H9 (cell line): Measurements from ENCODE around the gene GRIK1. TPM values are rescaled to one million over a fixed set of nuclear protein-coding genes. Genes with fewer than 3 reads are reported as not detected.

Source experiments
- DNase-seq: peaks from one replicate; pipeline ENCODE4 v3.0.0-alpha.2; 2017
- H2AFZ ChIP-seq: one replicate; pipeline ENCODE4 v1.6.1; 2013; ENCODE audit warnings: mild to moderate bottlenecking, low read length, control low read depth, moderate library complexity
- H2AK5ac ChIP-seq: 2 replicates; pipeline ENCODE4 v1.6.1; 2013; ENCODE audit warnings: low read length, control low read depth, mixed read lengths; ENCODE audit not compliant: insufficient read length
- H2BK120ac ChIP-seq: one replicate; pipeline ENCODE4 v1.6.1; 2013; ENCODE audit warnings: low read depth, mild to moderate bottlenecking, low read length, control low read depth, inconsistent platforms; ENCODE audit not compliant: poor library complexity, severe bottlenecking
- H2BK12ac ChIP-seq: 2 replicates; pipeline ENCODE4 v1.6.1; 2013; ENCODE audit warnings: low read length, control low read depth, mixed read lengths, low read depth; ENCODE audit not compliant: insufficient read length
- H2BK15ac ChIP-seq: 2 replicates; pipeline ENCODE4 v1.6.1; 2013; ENCODE audit warnings: low read depth, low read length, control low read depth
- H2BK20ac ChIP-seq: one replicate; pipeline ENCODE4 v1.6.1; 2013; ENCODE audit warnings: low read depth, mild to moderate bottlenecking, low read length, control low read depth, inconsistent platforms; ENCODE audit not compliant: poor library complexity, severe bottlenecking
- H2BK5ac ChIP-seq: 2 replicates; pipeline ENCODE4 v1.6.1; 2013; ENCODE audit warnings: low read length, control low read depth, mixed read lengths; ENCODE audit not compliant: insufficient read length
- H3K14ac ChIP-seq: 2 replicates; pipeline ENCODE4 v1.6.1; 2013; ENCODE audit warnings: low read length, control low read depth; ENCODE audit not compliant: insufficient read depth
- H3K18ac ChIP-seq: 2 replicates; pipeline ENCODE4 v1.6.1; 2013; ENCODE audit warnings: low read depth, mild to moderate bottlenecking, mixed read lengths, low read length, control low read depth; ENCODE audit not compliant: insufficient read length
- H3K23ac ChIP-seq: 2 replicates; pipeline ENCODE4 v1.6.1; 2013; ENCODE audit warnings: low read length, control low read depth, mixed read lengths, low read depth; ENCODE audit not compliant: insufficient read length
- H3K23me2 ChIP-seq: 2 replicates; pipeline ENCODE4 v1.6.1; 2013; ENCODE audit warnings: low read depth, mild to moderate bottlenecking, mixed read lengths, low read length, control low read depth; ENCODE audit not compliant: insufficient read length, poor library complexity, severe bottlenecking
- H3K27ac ChIP-seq: 2 replicates; pipeline ENCODE4 v1.5.1; 2013; ENCODE audit warnings: low read length, control low read depth, mixed read lengths, low read depth; ENCODE audit not compliant: insufficient read length
- H3K27me3 ChIP-seq: 2 replicates; pipeline ENCODE4 v1.6.1; 2013; ENCODE audit warnings: low read length, control low read depth, inconsistent platforms; ENCODE audit not compliant: insufficient read depth
- H3K4ac ChIP-seq: 2 replicates; pipeline ENCODE4 v1.6.1; 2013; ENCODE audit warnings: low read depth, mild to moderate bottlenecking, control low read depth, inconsistent platforms, low read length, moderate library complexity
- H3K4me1 ChIP-seq: 2 replicates; pipeline ENCODE4 v1.6.1; 2013; ENCODE audit warnings: low read length, control low read depth, inconsistent platforms; ENCODE audit not compliant: insufficient read depth
- H3K4me2 ChIP-seq: 2 replicates; pipeline ENCODE4 v1.6.1; 2013; ENCODE audit warnings: low read length, control low read depth, mixed read lengths; ENCODE audit not compliant: insufficient read length, insufficient read depth
- H3K56ac ChIP-seq: 2 replicates; pipeline ENCODE4 v1.6.1; 2013; ENCODE audit warnings: low read depth, mild to moderate bottlenecking, mixed read lengths, low read length, control low read depth; ENCODE audit not compliant: insufficient read length
- H3K79me1 ChIP-seq: 2 replicates; pipeline ENCODE4 v1.6.1; 2013; ENCODE audit warnings: low read depth, mild to moderate bottlenecking, moderate library complexity, low read length, control low read depth, inconsistent platforms; ENCODE audit not compliant: insufficient read depth, poor library complexity, severe bottlenecking
- H3K79me2 ChIP-seq: 2 replicates; pipeline ENCODE4 v1.6.1; 2013; ENCODE audit warnings: low read length, control low read depth, inconsistent platforms; ENCODE audit not compliant: insufficient read depth
- H3K9ac ChIP-seq: 2 replicates; pipeline ENCODE4 v1.6.1; 2013; ENCODE audit warnings: low read length, control low read depth, mixed read lengths; ENCODE audit not compliant: insufficient read length; ENCODE audit errors: extremely low read depth
- H3K9me3 ChIP-seq: one replicate; pipeline ENCODE4 v1.6.1; 2013; ENCODE audit warnings: low read depth, low read length, inconsistent platforms; ENCODE audit not compliant: control insufficient read depth
- H3T11ph ChIP-seq: one replicate; pipeline ENCODE4 v1.6.1; 2013; ENCODE audit warnings: mild to moderate bottlenecking, low read length, control low read depth, inconsistent platforms
- H4K20me1 ChIP-seq: one replicate; pipeline ENCODE4 v1.6.1; 2013; ENCODE audit not compliant: control insufficient read depth, insufficient read length, insufficient read depth
- H4K5ac ChIP-seq: 2 replicates; pipeline ENCODE4 v1.6.1; 2013; ENCODE audit warnings: low read depth, mild to moderate bottlenecking, mixed read lengths, low read length, control low read depth; ENCODE audit not compliant: insufficient read length
- H4K8ac ChIP-seq: replicated peaks from 2 replicates; pipeline ENCODE4 v1.6.1; 2013; ENCODE audit warnings: low read length, control low read depth, mixed read lengths, low read depth; ENCODE audit not compliant: insufficient read length
- H4K91ac ChIP-seq: 2 replicates; pipeline ENCODE4 v1.6.1; 2013; ENCODE audit warnings: low read depth, mild to moderate bottlenecking, moderate library complexity, mixed read lengths, low read length, control low read depth; ENCODE audit not compliant: insufficient read length
- H3K27ac Mint-ChIP-seq, 3 experiments: 2 replicates in 2 of 3; 3 replicates in 1 of 3; pipeline ENCODE4 v1.8.0; 2020 to 2021; ENCODE audit warnings: mixed read lengths in 3 of 3, mild to moderate bottlenecking in 1 of 3, moderate library complexity in 1 of 3
- H3K27me3 Mint-ChIP-seq: 2 replicates; pipeline ENCODE4 v1.8.0; 2021; ENCODE audit warnings: low read depth, mild to moderate bottlenecking, moderate library complexity, mixed read lengths
- H3K36me3 Mint-ChIP-seq, 3 experiments: 2 replicates in 2 of 3; 3 replicates in 1 of 3; pipeline ENCODE4 v1.8.0; 2020 to 2021; ENCODE audit warnings: low read depth in 3 of 3, mixed read lengths in 3 of 3; ENCODE audit not compliant: insufficient read depth in 1 of 3
- H3K4me1 Mint-ChIP-seq, 2 experiments: 2 replicates each; pipeline ENCODE4 v1.8.0; 2020; ENCODE audit warnings: mixed read lengths in 2 of 2
- H3K4me3 Mint-ChIP-seq, 2 experiments: 2 replicates in 1 of 2; 3 replicates in 1 of 2; pipeline ENCODE4 v1.8.0; 2020 to 2021; ENCODE audit warnings: mild to moderate bottlenecking in 2 of 2, mixed read lengths in 2 of 2, moderate library complexity in 1 of 2
- H3K9me3 Mint-ChIP-seq, 2 experiments: 2 replicates in 1 of 2; 3 replicates in 1 of 2; pipeline ENCODE4 v1.8.0; 2020; ENCODE audit warnings: mild to moderate bottlenecking in 2 of 2, mixed read lengths in 2 of 2, moderate library complexity in 1 of 2
- CTCF ChIP-seq: fragments of 200-600 bp; sonication (generic); conservative IDR thresholded peaks from 3 replicates; pipeline ENCODE4 v1.8.0; 2021; ENCODE audit warnings: antibody characterized with exemption, mild to moderate bottlenecking
- WGBS: extraction: QIAGEN DNeasy Blood & Tissue Kit; methylation state at CpG from one replicate; pipeline ENCODE4 v1.1.7; 2013; ENCODE audit warnings: missing lambda C conversion rate, low lambda C conversion rate, mixed read lengths; ENCODE audit not compliant: insufficient read length; ENCODE audit errors: extremely low coverage; 5-methylcytosine and 5-hydroxymethylcytosine counted together
- total RNA-seq: library from RNA; stranded (reverse); gene quantifications from 2 replicates; pipeline ENCODE4 v1.2.1, GENCODE V29; 2021

The GRIK1 gene
- total RNA-seq, 1 experiment from 2014 or later = not detected

DNA sequence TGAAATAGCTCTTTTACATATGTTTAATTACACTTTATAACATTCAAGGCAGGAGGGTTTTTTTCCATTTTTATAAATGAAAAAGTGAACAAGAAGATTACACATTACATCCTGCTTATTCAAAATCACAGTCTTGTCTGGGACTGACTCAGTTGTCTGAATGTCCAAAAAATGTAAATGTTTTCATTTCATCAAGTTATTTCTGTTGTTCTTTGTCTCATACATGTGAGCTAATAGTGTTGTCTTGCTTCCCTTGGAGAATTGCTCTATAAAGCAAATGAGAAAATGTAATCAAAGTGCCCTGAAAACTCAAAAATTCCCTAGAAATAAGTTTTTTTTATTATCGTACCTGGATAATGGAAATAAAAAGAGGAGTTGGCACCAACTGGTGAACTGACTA, 242.9 kb downstream of the GRIK1 start:
- Histone ChIP-seq H2BK120ac (no peak overlapping the region), H3K9ac (no peak overlapping the region), H3K27me3 (no peaks in the 10 kb centered on the region), H4K91ac (no peak overlapping the region), H3K79me2 (peaks cover 1% of the 10 kb centered on the region; the same call in 1 of the 2 replicates), H3K4me2 (no peak overlapping the region), H2BK15ac (no peak overlapping the region), H2BK5ac (no peak overlapping the region), H3K23me2 (no peaks in the 10 kb centered on the region), H3K23ac (no peak overlapping the region), H2AK5ac (no peak overlapping the region), H4K8ac (no peak overlapping the region), H3K4me1 (no peaks in the 10 kb centered on the region), H4K5ac (no peak overlapping the region), H2BK12ac (no peak overlapping the region), H3K14ac (no peak overlapping the region), H4K20me1 (no peaks in the 10 kb centered on the region), H2BK20ac (no peak overlapping the region), H3K27ac (no peak overlapping the region), H3K56ac (no peak overlapping the region), H3K9me3 (no peaks in the 10 kb centered on the region), H3K18ac (no peak overlapping the region), H3T11ph (no peak overlapping the region), H3K4ac (no peak overlapping the region), H2AFZ (no peak overlapping the region), H3K79me1 (no peaks in the 10 kb centered on the region)
- WGBS = no CpG with 5 or more reads among the region's 1 CpG
- H3K27ac Mint-ChIP-seq = no peak overlapping the region
- no peak overlapping the region for H3K4me3 Mint-ChIP-seq
- DNase-seq = no peak
- H3K27me3 Mint-ChIP-seq = no peaks in the 10 kb centered on the region
- peaks cover 2 to 3% of the 10 kb centered on the region in 2 experiments; a peak in 2 of 4 replicates for H3K4me1 Mint-ChIP-seq
- H3K9me3 Mint-ChIP-seq = peaks cover 0 to 2% of the 10 kb centered on the region in 2 experiments; a peak in 3 of 5 replicates
- peaks cover 3 to 4% (median 4%) of the 10 kb centered on the region in 3 experiments; a peak in 2 of 7 replicates for H3K36me3 Mint-ChIP-seq
- no peak for TF ChIP-seq CTCF
